Ovary (tissue), 3 donors: ENCODE measurements around the gene ERFL.

Source experiments
- EP300 ChIP-seq: sonication (generic); formaldehyde crosslinking; IDR thresholded peaks from one replicate; pipeline ENCODE4 v1.6.1; 2017; ENCODE audit warnings: antibody characterized with exemption
- POLR2A ChIP-seq: fragments of 450-650 bp; IDR thresholded peaks from one replicate; pipeline ENCODE4 v1.6.1; 2017; ENCODE audit warnings: antibody characterized with exemption, mild to moderate bottlenecking, moderate library complexity
- TF ChIP-seq, protein P1 (sequence below), 3 donors: fragments of 450-650 bp in 2 of 3; fragments of 200-600 bp in 1 of 3; IDR thresholded peaks; one replicate each; pipeline versions ENCODE4 v1.5.1 to v1.8.0; 2016 to 2022; ENCODE audit warnings: antibody characterized with exemption in 3 of 3, mild to moderate bottlenecking in 1 of 3
- donor health status: DM: no; HTN: no; CAD: no.

DNA sequence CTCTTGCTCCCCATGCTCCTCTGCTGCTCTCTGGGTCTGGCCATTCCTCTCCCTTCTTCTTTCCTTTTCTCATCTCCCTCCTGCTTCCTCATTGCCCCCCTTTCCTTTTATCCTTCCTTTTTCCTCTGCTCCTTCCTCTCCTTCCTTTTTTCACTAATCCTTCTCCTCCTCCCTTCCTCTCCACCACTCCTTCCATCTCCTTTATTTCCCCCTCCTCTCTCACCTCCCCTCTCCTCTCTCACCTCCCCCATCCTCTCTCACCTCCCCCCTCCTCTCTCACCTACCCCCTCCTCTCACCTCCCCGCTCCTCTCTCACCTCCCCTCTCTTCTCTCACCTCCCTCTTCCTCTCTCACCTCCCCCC is 31.7 kb downstream of the ERFL start:
- TF ChIP-seq, protein P1, sequence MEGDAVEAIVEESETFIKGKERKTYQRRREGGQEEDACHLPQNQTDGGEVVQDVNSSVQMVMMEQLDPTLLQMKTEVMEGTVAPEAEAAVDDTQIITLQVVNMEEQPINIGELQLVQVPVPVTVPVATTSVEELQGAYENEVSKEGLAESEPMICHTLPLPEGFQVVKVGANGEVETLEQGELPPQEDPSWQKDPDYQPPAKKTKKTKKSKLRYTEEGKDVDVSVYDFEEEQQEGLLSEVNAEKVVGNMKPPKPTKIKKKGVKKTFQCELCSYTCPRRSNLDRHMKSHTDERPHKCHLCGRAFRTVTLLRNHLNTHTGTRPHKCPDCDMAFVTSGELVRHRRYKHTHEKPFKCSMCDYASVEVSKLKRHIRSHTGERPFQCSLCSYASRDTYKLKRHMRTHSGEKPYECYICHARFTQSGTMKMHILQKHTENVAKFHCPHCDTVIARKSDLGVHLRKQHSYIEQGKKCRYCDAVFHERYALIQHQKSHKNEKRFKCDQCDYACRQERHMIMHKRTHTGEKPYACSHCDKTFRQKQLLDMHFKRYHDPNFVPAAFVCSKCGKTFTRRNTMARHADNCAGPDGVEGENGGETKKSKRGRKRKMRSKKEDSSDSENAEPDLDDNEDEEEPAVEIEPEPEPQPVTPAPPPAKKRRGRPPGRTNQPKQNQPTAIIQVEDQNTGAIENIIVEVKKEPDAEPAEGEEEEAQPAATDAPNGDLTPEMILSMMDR (IDR thresholded peaks at IDR 0.05): no peak
- TF ChIP-seq EP300: no peak
- no peak for TF ChIP-seq POLR2A
